GM19035 (cell line): ENCODE measurements around the gene DLGAP1.

ENCODE experiments used
- ATAC-seq: cut with Tn5 transposase; IDR thresholded peaks from one replicate; pipeline ENCODE4 v1.9.1; 2021; ENCODE audit not compliant: unreplicated experiment

DLGAP1 gene

DNA sequence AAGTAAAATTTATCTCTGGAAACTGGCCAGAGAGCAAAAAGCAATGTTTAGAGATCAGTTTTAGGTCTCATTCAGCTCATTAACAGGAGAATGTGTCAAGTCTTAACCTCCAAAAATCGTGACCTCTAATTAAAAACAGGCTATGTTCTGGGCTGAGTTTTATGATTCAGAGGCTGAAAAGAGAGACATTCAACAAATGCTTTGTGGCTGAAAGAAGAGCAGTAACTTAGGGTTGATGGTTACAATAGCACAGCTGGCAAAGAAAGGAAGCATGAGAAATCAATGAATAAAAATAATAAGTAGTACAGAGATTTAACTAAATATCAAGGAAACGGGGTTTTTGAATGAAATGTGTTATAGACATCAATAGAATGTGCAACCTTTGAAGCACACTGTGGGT lies 992.1 kb downstream of the DLGAP1 start:
- ATAC-seq, result no peak

DNA sequence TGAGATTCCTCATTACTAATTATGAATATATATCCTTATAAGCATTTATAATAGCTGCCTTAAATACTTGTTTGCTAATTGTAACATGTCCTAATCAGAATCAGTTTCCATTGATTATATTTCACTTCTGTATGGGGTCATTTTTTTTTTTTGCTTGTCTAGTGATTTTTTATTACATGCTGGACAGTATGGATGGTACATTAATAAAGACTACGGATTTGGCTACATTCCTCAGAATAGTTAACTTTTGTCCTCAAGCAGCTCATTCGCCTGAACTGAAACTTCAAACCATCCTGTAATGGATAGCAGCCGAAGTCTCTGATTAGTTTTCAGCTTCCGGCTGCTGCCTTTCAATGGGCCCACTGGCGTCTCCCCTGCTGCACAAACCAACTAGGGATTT lies 993.4 kb downstream of the DLGAP1 start:
- no peak for ATAC-seq

DNA sequence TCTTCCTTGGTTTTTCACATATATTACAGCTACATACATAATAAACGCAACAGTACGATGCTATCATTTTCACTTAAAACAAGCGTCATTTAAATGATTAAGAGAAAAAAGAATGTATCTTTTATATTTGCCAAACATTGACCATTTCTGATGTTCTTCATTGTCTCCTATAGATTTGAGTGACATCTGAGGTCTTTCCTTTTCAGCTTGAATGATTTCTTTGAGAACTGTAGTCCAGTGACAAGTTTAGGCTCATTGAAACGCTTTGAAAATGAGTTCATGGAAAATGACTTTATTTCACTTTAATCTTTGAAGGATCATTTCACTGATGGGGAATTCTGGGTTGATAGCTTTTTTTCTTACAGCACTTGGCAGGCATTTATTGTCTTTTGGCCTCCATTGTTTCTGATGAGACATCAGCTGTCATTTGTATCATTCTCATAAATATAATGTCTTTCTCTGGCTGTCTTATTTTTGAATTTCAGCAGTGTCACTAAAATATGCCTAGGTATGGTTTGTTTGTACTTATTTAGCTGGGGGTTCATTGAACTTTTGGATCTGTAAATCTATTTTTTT lies 994.2 kb downstream of the DLGAP1 start:
- no peak for ATAC-seq

DNA sequence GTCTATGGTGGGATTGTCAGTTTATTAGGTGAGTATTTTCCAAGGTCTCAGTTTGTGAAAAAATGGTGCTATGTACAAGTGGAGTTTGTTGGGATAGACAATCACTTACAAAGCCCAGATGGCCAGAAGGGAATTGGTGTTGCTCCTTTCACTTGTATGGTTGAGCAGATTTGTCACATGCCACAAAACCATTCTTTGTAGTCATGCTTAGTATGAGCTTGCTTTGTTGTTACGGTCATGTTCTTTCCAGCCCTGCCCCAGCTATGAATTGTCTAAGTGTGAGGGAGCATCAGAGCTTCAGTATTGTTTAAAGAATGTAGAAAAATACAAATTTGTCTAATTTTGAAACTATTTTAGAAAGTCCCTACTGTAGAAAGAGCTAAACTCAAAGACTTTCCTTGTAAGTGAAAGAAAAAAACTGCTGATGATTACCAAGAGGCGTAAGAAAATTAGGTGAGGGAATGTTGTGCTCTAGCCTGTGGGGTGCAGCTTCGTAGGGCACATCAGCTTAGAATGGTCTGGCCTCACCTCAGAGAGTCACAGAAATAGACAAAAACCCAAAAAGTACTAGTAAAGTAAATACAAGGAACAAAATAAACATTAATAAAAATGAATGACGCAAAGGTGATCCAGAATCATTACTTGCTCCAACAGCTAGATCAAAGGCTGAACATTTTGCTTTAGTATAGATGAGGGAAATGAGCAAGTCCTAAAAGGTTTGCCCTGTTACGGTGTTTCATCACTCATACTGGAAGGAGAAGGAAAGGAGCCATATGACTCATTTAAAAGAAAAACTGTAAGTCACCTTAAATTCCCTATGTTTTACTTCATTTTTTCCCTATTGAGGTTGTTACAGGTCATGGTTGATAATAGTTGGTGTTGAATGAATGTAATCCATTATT lies 995.9 kb downstream of the DLGAP1 start:
- ATAC-seq, result no peak

DNA sequence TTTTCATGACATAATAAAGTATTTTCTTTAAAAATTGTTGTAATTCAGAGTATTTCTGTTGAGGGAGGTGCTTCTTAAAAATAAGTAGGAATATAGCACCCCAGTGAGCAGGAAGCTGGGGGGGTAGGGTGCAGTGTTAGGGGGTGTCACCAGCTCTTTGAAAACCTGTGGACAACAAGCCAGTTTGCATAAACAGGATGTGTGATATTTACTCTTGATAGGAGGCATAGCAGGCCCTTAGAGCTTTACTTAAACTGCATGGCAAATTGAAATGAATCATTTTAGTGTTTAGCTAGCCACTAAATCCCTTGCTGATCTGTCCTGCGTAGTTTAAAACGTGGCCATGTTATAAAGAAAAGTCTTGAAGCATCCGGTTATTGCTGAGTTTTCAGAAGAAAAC lies 996.7 kb downstream of the DLGAP1 start:
- no peak for ATAC-seq

DNA sequence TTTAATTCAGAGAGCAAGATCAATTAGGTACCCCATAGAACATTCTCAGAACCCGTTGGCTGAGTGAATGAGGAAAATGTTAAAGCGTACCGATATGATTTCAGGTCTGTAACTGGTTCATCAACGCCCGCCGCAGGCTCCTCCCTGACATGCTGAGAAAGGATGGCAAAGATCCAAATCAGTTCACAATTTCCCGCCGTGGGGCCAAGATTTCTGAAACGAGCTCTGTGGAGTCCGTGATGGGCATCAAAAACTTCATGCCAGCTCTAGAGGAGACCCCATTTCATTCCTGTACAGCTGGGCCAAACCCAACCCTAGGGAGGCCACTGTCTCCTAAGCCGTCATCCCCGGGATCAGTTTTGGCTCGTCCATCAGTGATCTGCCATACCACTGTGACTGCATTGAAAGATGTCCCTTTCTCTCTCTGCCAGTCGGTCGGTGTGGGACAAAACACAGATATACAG lies 997.8 kb downstream of the DLGAP1 start:
- ATAC-seq, result no peak

DNA sequence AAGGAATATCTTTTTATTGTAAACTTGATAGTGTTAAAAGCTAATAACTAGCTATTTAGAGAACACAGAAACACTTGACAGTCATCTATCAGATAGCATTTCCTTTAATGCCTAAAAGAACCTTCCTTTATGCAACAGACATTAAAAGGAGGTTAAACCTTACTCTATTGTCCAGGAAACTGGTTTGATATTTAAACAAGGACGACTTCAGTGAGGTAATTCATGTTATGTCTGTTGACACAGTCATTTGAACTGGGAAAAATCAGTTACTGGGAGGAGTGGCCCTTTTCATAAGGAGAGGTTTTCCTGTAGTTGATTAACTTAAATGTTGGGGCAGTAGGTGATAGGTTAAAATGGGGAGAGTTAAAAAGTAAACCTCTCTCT lies 998.4 kb downstream of the DLGAP1 start:
- ATAC-seq, result no peak

DNA sequence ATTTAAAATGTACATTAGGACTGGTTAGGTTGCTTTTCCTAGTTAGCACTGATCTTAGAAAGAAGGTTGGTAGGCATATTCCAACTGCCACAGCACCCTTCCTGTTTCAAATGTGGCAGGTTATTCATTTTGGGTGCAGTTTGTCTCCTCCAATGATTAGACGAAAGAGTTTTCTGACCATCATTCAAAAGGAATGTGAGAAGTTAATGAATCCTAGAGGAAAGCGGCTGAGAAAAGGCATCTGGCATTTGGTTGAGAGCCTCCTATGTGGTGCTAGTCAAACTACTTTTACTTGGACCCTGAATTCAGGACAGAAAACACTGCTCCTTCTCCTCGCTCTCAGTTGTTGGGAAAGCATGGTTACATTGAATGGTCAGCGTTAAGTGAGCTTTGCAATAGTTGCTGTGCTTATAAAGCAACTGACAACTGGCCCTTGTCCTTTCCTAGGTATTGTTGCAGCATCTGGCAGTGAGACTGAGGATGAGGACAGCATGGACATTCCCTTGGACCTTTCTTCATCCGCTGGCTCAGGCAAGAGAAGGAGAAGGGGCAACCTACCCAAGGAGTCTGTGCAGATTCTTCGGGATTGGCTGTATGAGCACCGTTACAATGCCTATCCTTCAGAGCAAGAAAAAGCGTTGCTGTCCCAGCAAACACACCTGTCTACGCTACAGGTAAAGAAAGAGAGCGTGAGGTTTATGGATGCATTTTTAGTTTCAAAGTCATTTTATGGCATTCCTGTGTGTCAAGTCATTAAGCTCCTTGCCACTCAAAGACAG lies 999.0 kb downstream of the DLGAP1 start:
- no peak for ATAC-seq

DNA sequence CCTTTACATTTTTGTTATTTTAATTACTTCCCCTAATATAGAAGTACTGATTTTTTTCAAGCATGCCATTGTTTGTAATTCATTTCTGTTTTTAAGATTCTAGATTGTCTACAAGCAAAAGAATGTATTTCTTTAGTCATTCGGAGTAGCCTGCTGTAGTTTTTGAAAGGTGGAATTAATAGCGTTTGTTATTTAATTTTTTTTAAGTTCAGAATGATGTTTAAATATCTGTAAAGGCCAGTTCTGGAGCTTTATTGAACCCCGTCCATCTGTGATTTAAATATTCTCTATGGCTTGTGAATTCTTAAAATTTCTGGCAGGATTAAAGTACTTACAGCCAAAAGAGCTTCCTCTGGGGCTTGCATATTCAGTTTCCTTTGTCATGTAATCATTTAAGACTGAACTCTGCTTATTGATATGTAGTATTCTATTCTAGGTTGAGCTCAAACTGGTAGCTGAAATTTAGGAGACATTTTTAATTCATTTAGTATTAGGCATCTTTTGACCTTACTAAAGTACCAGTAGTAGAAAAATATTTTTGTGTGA lies 999.9 kb downstream of the DLGAP1 start:
- no peak for ATAC-seq

DNA sequence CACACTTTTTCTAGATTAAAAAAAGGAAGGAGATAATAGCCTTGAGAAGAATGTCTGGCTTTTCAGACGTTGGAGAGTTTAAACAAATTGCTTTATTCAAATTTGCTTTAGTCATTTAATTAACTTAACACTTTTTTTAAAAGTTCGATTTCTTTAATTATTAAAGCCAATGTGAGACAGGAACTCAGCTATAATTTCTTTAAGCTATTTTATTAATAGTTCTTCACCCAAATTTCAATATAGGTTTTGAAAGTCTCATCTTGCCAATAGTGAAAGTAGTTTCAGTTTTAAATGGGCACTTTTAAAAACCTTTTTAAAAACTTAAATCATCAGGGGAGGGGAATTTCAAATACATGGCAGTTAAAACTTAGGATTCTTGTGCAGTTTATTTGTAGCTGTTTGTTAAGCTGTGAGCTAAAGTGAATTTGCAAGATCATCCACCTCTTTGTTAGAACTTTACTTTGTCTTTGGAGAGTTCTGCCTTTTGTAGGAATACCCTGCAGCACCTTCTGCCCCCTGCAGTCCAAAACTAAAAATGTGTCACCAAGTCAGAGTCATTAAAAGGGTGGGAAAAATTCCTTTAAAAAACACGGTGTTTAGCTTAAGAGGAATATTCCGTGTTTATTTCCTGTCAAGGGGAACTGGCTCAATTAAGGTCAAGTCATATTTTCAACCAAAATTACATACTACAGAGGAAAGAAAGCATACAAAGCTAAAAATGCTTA lies 1000.6 kb downstream of the DLGAP1 start:
- no peak for ATAC-seq

DNA sequence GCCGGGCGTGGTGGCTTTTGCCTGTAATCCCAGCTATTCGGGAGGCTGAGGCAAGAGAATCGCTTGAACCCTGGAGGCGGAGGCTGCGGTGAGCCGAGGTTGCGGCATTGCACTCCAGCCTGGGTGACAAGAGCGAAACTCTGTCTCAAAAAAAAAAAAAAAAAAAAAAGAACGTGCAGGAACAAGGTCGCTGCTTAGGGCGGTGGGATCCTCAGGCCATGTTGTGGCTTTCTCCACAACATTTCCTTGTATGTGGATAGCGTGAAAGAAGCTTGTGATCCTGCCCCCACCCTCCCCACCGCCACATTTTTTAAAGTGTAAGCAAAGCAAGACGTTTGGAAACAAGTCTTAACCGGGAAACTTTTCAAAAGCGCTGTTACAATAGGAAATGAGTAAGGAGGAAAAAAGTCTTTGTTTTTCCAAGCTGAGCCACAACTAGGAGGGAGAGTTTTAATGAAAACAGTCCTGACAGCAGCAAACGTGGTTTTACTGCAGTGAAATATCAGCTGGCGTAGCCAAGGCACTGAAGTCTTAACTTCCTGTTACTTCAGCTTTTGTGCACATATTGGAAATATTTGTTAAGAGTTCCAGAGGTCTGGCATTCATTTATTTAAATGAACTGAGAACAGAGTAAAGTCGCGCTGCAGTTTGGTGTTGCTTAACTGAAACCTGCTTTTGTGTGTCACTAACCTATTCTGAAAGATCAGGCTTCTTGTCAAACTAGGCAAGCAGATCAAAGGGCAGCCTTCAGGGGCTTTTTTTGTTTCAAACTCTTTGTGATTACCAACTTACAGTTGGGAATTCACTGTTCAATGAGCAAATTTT lies 1001.4 kb downstream of the DLGAP1 start:
- ATAC-seq, result no peak

DNA sequence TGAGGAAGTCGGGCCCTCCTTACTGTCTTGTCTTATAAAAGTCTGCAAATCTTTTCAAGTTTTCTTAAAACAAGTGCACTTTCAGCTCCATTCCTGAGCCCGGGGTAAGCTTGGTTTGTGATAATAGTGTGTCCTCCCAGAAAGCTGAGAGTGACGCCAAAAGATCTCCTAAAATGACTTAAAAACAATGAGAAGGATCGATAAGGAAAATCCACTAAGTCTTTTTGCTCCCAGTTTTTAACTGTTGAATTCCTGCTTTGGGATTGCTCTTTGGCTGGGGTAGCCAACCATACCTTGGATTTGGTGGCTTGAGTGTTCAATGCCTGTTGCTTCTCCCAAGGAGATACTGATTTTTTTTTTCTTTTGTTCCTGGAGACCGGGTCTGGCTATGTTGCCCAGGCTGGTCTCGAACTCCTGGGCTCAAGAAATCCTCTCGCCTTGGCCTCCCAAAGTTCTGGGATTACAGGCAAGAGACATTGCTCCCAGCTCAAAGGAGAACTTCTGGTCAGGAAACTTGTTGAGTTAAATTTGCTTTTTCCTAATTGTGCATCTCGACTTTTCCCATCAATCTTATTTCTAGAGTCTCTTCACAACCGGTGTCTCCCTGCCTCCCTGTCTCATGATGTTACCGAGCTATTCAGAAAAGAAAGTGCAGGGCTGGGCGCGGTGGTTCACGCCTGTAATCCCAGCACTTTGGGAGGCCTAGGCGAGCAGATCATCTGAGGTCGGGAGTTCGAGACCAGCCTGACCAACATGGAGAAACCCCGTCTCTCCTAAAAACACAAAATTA lies 1002.2 kb downstream of the DLGAP1 start:
- no peak for ATAC-seq

DNA sequence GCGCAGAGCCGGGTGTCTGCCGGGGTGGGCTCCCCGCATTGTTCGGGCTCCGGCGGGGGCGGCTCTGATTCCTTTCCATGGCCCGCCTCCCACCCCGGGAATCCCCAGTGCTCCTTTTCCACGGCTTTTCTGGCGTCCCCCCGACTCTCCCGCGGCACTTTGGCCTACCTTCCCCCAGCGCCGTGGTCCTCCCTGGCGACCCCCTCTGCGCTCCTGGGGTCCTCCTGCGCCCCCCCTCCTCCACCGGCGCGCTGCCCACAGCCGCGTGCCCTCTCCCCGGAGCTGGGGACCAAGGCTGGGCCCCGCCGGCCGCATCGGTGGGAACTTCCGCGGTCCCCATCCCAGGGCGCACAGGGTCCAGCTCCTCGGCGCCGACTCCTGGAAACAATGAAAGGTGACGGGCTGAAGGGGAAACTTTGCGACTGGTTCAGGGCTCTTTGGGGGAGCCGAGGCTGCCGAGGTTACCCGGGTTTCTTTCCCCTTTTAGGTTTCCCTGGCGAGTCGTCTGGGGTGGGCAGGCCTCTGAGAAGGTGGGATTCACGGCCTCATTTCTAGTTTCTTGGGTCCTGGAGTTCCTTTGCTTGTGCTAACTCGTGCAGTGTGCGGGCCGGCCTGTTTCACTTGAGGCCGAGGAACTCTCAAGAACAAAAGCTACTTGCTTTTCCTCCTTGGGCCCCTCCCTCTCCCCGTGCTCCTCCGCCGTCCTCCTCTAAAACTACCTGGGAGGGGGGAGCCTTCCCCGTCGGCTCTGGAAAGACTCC lies 1002.9 kb downstream of the DLGAP1 start:
- no peak for ATAC-seq

DNA sequence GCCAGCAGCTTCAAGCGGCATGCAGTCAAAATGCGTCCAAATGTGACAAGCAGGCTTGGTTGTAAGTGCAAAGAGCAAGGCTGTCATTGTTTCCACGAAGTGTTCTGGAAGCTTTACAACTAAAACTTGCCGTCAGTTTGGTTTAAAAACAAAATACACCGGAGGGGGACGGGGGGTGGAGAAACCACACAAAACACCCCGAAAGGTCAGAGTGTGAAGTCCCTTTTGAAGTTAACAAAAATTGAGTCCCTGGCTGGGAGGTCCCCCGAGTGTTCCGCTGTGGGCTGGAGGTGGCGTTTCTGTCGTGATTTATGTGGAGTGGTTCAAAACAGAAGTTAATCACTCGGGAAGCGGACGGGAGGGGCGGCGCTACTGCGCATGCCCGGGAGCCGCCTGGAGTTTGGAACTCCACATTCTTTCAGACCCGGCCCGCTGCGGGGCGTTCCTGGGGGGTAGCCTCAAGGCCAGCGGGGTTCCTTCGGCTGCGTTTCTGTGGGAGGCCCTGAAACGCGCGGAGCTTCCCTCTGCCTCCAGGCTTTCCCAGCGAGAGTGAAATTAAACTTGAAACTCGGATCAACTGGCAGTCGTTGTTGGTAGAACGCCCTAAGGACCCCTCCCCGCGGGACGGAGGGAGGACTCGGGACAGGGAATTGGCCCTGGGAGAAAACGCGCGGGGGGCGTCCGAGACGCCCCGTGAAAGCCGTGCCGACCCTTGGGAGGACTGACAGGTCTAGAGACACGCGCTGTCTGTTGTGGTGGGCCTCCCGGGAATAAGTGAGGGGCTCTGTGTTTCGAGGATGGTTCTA lies 1003.7 kb downstream of the DLGAP1 start:
- ATAC-seq, result no peak

DNA sequence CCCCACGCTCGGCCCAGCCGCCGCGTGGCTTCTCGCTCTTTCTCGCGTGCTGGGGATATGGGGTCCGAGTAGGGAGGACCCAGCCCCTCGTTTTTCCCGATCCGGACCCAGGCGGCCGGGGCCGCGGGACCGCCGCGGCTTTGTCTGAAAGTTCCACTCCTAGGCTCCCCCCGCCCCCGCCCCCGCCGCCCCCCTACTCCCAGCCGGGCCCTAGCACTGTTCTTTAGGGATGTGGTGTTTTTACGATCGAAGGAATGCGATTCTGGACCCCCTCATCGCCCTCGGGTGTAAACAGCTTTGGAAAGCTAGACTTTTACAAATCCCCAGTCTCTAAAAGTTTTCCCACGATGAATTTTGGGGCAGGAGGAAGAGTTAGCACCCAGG lies 1004.3 kb downstream of the DLGAP1 start:
- ATAC-seq, result no peak

DNA sequence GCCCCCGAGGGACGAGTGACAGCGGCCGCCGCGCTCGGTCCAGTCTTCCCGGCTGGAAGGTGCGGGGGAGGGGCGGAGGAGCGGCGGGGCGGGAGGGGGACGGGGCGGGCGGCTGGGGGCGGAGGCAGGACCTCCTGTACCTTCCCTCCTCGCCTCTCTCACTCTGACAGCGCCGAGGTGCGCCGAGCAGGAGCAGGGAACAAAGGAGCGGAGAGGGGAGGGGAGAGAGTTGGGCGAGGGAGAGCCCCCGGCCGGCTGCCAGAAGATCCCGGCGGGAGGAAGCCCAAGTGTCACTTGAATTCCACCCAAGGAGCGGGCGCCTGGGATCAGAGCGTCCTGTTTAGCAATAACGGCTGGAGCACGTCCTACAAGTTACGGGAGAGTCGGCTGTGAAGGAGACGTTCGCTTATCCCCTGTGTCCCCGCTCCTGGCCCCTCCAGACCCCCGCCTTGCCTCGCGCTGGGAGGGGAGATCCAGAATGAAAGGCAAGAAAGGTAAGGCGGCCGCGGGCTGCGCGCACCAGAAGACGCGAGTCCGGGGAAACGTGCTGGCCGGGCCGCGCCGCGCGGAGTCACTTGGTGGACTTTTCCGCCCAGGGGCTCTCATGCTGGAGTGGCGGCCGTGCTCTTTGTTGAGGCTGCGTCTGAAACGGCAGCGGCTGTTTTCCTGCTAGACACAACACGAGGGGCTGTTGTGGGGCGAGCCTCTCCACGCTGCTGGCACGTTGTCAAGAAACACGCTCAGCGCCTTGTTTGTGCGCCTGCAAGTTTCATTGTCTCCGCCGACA lies 1004.9 kb downstream of the DLGAP1 start, which contains the start of gene TGIF1:
TSS of gene TGIF1 (plus strand) at position 161 of the 787 bp plus-strand sequence. CDS start at position 479, 318 bp downstream.
- no peak for ATAC-seq

DNA sequence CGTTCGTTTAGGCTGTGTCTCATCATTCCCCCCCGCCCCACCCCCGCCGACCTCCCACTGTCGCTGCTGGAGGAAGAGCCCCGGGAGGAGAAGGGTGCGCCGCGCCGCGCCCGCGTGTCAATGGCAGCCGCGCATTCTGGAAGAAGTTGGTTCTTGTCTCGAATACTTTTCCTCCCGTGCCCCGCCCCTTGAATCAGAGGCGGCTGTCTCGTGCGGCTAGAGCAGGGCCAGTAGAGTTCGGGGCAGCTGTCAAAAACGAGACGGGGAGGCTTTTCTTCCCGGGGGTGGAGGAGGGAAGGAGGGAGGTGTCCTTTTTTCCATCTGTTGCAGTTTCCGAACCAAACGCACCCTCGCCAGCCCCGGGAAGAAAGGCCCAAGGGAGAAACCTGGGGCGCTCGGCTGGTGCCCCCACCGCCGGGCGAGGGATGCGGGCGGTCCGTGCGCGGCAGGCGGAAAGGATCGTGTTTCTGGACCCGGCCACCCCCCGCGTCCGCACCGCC lies 1005.5 kb downstream of the DLGAP1 start:
- ATAC-seq, result peak; percentile 6
